ENCODE results near the gene VAMP2. TPM values are rescaled to one million over a fixed set of nuclear protein-coding genes. Genes with fewer than 3 reads are reported as not detected.
A peak's percentile ranks its signal among the peaks of the same experiment; 100 is the strongest.

VAMP2 gene
- total RNA-seq, 1 donor from 2014 or later: 28.0 TPM

GRCh38 chr17:8141045-8141444, 21.7 kb downstream of the VAMP2 start:
- no peaks in the 10 kb centered on the region for H3K36me3 ChIP-seq (ENCODE audit: insufficient read depth, low read length)
- no peaks in the 10 kb centered on the region for H3K4me1 Mint-ChIP-seq (ENCODE audit: low read depth, unreplicated experiment)
- H3K4me3 Mint-ChIP-seq (ENCODE audit: unreplicated experiment): peak overlapping the region; percentile 27
- no peaks in the 10 kb centered on the region for H3K27me3 ChIP-seq (ENCODE audit: insufficient read depth, low read length)
- no peaks in the 10 kb centered on the region for H3K27me3 Mint-ChIP-seq (ENCODE audit: low read depth, unreplicated experiment)
- H3K27ac ChIP-seq (ENCODE audit: low read depth, low read length): no peak overlapping the region
- TF ChIP-seq, protein P1, sequence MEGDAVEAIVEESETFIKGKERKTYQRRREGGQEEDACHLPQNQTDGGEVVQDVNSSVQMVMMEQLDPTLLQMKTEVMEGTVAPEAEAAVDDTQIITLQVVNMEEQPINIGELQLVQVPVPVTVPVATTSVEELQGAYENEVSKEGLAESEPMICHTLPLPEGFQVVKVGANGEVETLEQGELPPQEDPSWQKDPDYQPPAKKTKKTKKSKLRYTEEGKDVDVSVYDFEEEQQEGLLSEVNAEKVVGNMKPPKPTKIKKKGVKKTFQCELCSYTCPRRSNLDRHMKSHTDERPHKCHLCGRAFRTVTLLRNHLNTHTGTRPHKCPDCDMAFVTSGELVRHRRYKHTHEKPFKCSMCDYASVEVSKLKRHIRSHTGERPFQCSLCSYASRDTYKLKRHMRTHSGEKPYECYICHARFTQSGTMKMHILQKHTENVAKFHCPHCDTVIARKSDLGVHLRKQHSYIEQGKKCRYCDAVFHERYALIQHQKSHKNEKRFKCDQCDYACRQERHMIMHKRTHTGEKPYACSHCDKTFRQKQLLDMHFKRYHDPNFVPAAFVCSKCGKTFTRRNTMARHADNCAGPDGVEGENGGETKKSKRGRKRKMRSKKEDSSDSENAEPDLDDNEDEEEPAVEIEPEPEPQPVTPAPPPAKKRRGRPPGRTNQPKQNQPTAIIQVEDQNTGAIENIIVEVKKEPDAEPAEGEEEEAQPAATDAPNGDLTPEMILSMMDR (IDR thresholded peaks at IDR 0.05; ENCODE audit: insufficient read depth, low read depth, low read length): no peak
- TF ChIP-seq EZH2 (IDR thresholded peaks at IDR 0.05; ENCODE audit: insufficient read depth, low read length): no peak
- no peak overlapping the region for H3K4me2 ChIP-seq (ENCODE audit: low read length)
- H3K4me3 ChIP-seq (ENCODE audit: insufficient read depth, low read depth, low read length): no peak overlapping the region
- peaks cover 4% of the 10 kb centered on the region for H4K20me1 ChIP-seq (ENCODE audit: insufficient read depth, low read length)
- H3K9ac ChIP-seq (ENCODE audit: low read length): no peak overlapping the region
- H3K27ac Mint-ChIP-seq (ENCODE audit: unreplicated experiment): no peak overlapping the region
- peaks cover 23% of the 10 kb centered on the region for H3K36me3 Mint-ChIP-seq (ENCODE audit: low read depth, unreplicated experiment)
- no peak for FAIRE-seq
- H3K9me3 ChIP-seq (ENCODE audit: insufficient read depth, low read depth, low read length): no peaks in the 10 kb centered on the region
- no peaks in the 10 kb centered on the region for H3K79me2 ChIP-seq (ENCODE audit: insufficient read depth, low read length)
- no peak overlapping the region for H2AFZ ChIP-seq (ENCODE audit: low read depth, low read length)
- no peak for DNase-seq (ENCODE audit: low read depth)
- no peaks in the 10 kb centered on the region for H3K9me3 Mint-ChIP-seq (ENCODE audit: unreplicated experiment)
- H3K4me1 ChIP-seq (ENCODE audit: insufficient read depth, low read length): peaks cover 6% of the 10 kb centered on the region

DNA sequence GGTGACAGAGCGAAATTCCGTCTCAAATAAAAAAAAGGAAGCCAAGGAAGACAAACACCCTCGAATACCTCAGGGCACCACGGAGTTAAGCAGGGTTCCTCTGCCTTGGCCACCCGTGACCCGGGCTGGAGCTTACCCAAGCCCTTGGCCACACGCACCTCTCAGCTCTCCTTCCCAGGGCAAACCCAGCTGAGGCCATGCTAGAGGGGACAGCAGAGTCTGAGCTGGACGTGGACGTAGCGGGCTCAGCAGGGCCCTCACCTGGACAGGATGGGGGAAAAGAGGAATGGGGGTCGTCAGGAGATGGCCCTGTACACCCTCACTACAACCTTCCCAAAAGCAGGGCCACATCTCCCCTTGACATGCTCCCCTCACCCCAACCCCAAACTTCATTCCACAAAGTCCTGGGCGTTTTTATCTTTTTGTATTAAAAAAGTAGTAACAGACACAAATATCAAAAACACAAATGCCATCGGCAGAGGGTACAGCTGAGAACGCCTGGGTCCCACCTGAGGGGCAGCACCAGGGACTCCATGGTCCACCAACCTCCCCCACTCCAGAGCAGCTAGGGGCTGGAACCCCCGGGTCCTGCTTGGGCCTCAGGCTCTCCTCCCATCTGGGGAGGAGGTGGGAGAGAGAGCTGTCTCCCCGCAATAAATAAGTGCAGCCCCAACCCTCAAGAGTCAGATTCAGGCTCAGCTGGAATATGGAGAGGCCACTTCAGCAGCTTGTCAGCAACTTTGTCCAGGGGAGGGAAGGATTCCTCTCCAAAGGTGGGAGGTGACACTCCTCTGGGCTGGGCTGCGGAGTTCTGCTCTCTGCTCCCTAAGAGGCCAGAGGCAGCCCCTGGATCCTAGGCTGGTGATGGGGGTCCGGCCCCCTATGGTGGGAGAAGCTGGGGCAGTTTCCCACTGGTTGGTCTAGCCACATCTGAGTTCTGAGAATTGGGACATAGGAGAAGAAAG, 22.4 kb downstream of the VAMP2 start:
- no peak for FAIRE-seq
- H3K4me1 Mint-ChIP-seq (ENCODE audit: low read depth, unreplicated experiment): no peaks in the 10 kb centered on the region
- Histone ChIP-seq H3K79me2 (ENCODE audit: insufficient read depth, low read length) (no peaks in the 10 kb centered on the region), H3K4me2 (ENCODE audit: low read length) (no peak overlapping the region), H3K4me3 (ENCODE audit: insufficient read depth, low read depth, low read length) (no peak overlapping the region), H3K27me3 (ENCODE audit: insufficient read depth, low read length) (no peaks in the 10 kb centered on the region), H3K36me3 (ENCODE audit: insufficient read depth, low read length) (no peaks in the 10 kb centered on the region), H3K9me3 (ENCODE audit: insufficient read depth, low read depth, low read length) (no peaks in the 10 kb centered on the region), H3K4me1 (ENCODE audit: insufficient read depth, low read length) (peaks cover 6% of the 10 kb centered on the region), H2AFZ (ENCODE audit: low read depth, low read length) (no peak overlapping the region), H4K20me1 (ENCODE audit: insufficient read depth, low read length) (peaks cover 4% of the 10 kb centered on the region), H3K9ac (ENCODE audit: low read length) (no peak overlapping the region), H3K27ac (ENCODE audit: low read depth, low read length) (no peak overlapping the region)
- peaks cover 21% of the 10 kb centered on the region for H3K36me3 Mint-ChIP-seq (ENCODE audit: low read depth, unreplicated experiment)
- H3K9me3 Mint-ChIP-seq (ENCODE audit: unreplicated experiment): no peaks in the 10 kb centered on the region
- no peak overlapping the region for H3K4me3 Mint-ChIP-seq (ENCODE audit: unreplicated experiment)
- no peak overlapping the region for H3K27ac Mint-ChIP-seq (ENCODE audit: unreplicated experiment)
- H3K27me3 Mint-ChIP-seq (ENCODE audit: low read depth, unreplicated experiment): no peaks in the 10 kb centered on the region
- TF ChIP-seq, protein P1 (IDR thresholded peaks at IDR 0.05; ENCODE audit: insufficient read depth, low read depth, low read length): no peak
- no peak for TF ChIP-seq EZH2 (IDR thresholded peaks at IDR 0.05; ENCODE audit: insufficient read depth, low read length)
- DNase-seq (ENCODE audit: low read depth): no peak
